GM12878 (cell line): ENCODE measurements around the gene RAB13. TPM values are rescaled to one million over a fixed set of nuclear protein-coding genes. Genes with fewer than 3 reads are reported as not detected.

Source experiments
- GABPA ChIP-seq: IDR thresholded peaks from 2 replicates; pipeline ENCODE4 v1.6.1; 2014; ENCODE audit warnings: antibody characterized with exemption, low read depth, mild to moderate bottlenecking, inconsistent platforms
- HDGF ChIP-seq: fragments of 450-650 bp; IDR thresholded peaks from 2 replicates; pipeline ENCODE4 v1.6.1; 2016; ENCODE audit warnings: antibody characterized with exemption
- IKZF2 ChIP-seq, 2 experiments: fragments of 450-650 bp; IDR thresholded peaks; 2 replicates each; pipeline ENCODE4 v1.6.1; 2017; ENCODE audit warnings: mild to moderate bottlenecking in 2 of 2, moderate library complexity in 2 of 2
- JUNB ChIP-seq: IDR thresholded peaks from 2 replicates; pipeline ENCODE4 v1.6.1; 2016; ENCODE audit warnings: antibody characterized with exemption, mild to moderate bottlenecking
- MEF2B ChIP-seq: fragments of 450-650 bp; IDR thresholded peaks from 2 replicates; pipeline ENCODE4 v1.6.1; 2018; ENCODE audit warnings: mild to moderate bottlenecking, moderate library complexity; ENCODE audit not compliant: partially characterized antibody, poor library complexity, severe bottlenecking
- MTA2 ChIP-seq: fragments of 450-650 bp; IDR thresholded peaks from 2 replicates; pipeline ENCODE4 v1.6.1; 2016; ENCODE audit warnings: low read depth, mild to moderate bottlenecking, moderate library complexity
- NFXL1 ChIP-seq: fragments of 450-650 bp; IDR thresholded peaks from 2 replicates; pipeline ENCODE4 v1.6.1; 2017; ENCODE audit warnings: antibody characterized with exemption, mild to moderate bottlenecking, borderline replicate concordance
- NFYA ChIP-seq: IDR thresholded peaks from 2 replicates; pipeline ENCODE4 v1.6.1; 2011; ENCODE audit warnings: low read depth, mild to moderate bottlenecking, low read length, improper control_type of control experiment, borderline replicate concordance
- NFYB ChIP-seq: IDR thresholded peaks from 2 replicates; pipeline ENCODE4 v1.6.1; 2011; ENCODE audit warnings: low read depth, mild to moderate bottlenecking, low read length, improper control_type of control experiment, moderate library complexity; ENCODE audit not compliant: insufficient read depth
- PAX5 ChIP-seq: IDR thresholded peaks from 2 replicates; pipeline ENCODE4 v1.6.1; 2011; ENCODE audit warnings: low read depth, low read length, borderline replicate concordance
- POLR2A ChIP-seq: IDR thresholded peaks from 2 replicates; pipeline ENCODE4 v1.6.1; 2011; ENCODE audit warnings: low read depth, mild to moderate bottlenecking, low read length
- POLR2AphosphoS5 ChIP-seq: IDR thresholded peaks from 2 replicates; pipeline ENCODE4 v1.6.1; 2011; ENCODE audit warnings: mild to moderate bottlenecking, low read length, inconsistent platforms
- SMC3 ChIP-seq: IDR thresholded peaks from 2 replicates; pipeline ENCODE4 v1.6.1; 2011; ENCODE audit warnings: low read length, improper control_type of control experiment, borderline replicate concordance
- SP1 ChIP-seq: IDR thresholded peaks from one replicate; pipeline ENCODE4 v1.6.1; 2011; ENCODE audit warnings: low read depth, low read length
- TCF7 ChIP-seq: IDR thresholded peaks from 2 replicates; pipeline ENCODE4 v1.6.1; 2014; ENCODE audit warnings: antibody characterized with exemption, borderline replicate concordance
- ZBED1 ChIP-seq: IDR thresholded peaks from 2 replicates; pipeline ENCODE4 v1.6.1; 2016; ENCODE audit warnings: borderline replicate concordance
- ZSCAN29 ChIP-seq: fragments of 450-650 bp; IDR thresholded peaks from 2 replicates; pipeline ENCODE4 v1.6.1; 2017; ENCODE audit warnings: mild to moderate bottlenecking, moderate library complexity
- polyA plus RNA-seq, 11 experiments: library from polyadenylated mRNA; depleted of rRNA in 4 of 11; unstranded in 6 of 11; stranded (reverse) in 5 of 11; fragments of >200 nt; fragmentation: Nextera tagmentation in 4 of 11; fragmentation: Illumina TruSeq in 1 of 11; extraction: Ambion mirVana in 4 of 11; extraction: Trizol in 1 of 11; gene quantifications; 1 replicate in 1 of 11; 2 replicates in 10 of 11; pipeline versions ENCODE4 v1.2.1 to v1.2.3, GENCODE V29; 2011 to 2016; ENCODE audit warnings: inconsistent platforms in 2 of 11, missing spikeins in 2 of 11, low read depth in 1 of 11
- total RNA-seq, 4 experiments: library from RNA; depleted of rRNA in 3 of 4; stranded (reverse); fragments of >200 nt in 3 of 4; fragmentation: Illumina TruSeq in 1 of 4; extraction: Trizol in 1 of 4; gene quantifications; 2 replicates each; pipeline versions ENCODE4 v1.2.1 to v1.2.3, GENCODE V29; 2013 to 2021
- TF ChIP-seq, protein P1 (sequence below): IDR thresholded peaks from 2 replicates; pipeline ENCODE4 v1.6.1; 2011; ENCODE audit warnings: low read depth, mild to moderate bottlenecking, low read length, moderate library complexity, borderline replicate concordance; ENCODE audit errors: extremely low read depth
- TF ChIP-seq, protein P2 (sequence below): IDR thresholded peaks from 2 replicates; pipeline ENCODE4 v1.6.1; 2011; ENCODE audit warnings: mild to moderate bottlenecking, low read depth, low read length, moderate library complexity; ENCODE audit not compliant: insufficient replicate concordance
- TF ChIP-seq, protein P3 (sequence below): fragments of 450-650 bp; IDR thresholded peaks from 2 replicates; pipeline ENCODE4 v1.6.1; 2017; ENCODE audit warnings: low read depth, mild to moderate bottlenecking, moderate library complexity
- TF ChIP-seq, protein P4 (sequence below): fragments of 450-650 bp; IDR thresholded peaks from 2 replicates; pipeline ENCODE4 v1.6.1; 2017; ENCODE audit warnings: mild to moderate bottlenecking, moderate library complexity
- TF ChIP-seq, protein P5 (sequence below): fragments of 450-650 bp; IDR thresholded peaks from 2 replicates; pipeline ENCODE4 v1.6.1; 2016; ENCODE audit warnings: mild to moderate bottlenecking

Gene RAB13
- total and polyA plus RNA-seq, 10 of the 15 experiments (the other 5 are each of a cell fraction or from before 2014, with no cell fraction given): 0.75 to 30.7 (median 15.9) TPM

DNA sequence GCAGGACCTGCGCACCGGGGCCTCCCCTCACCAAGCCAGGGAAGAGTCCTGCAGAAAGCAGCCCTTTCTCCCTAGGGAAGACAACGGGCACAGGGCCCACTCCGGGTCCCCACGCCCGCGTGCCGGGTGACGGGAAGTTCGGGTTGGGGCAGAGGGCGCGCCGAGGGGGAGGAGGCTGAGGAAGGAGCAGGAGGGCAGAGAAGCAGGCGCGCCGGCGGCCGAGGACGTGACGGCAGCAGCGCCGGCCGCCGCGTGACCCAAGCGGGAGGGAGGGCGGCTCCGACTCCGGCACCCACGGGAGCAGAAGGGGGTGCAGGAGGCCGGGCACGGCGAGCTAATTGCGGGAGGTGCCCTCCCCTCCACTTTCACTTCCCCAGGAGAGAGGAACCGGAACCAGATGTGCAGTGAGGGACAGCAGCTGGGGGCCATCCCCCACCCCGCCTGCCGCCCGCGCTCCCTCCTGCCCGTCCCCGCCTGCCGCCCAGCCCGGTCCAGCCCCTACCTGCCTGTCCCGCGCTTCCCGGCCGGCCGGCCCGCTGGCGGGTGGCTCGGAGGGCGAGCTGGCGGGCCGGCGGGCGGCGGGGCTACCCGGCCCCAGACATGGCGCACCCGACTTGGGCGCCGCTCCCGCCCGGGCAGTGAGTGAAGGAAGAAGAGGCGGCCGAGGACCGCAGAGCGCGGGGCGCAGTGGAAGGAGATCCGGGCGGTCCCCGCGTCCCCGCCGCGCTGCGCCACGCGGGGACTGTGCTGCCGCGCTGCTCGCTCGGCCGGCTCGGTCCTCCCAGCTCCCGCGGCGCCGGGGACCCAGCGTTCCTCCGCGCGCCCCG, 40.1 kb downstream of the RAB13 start (continued):
- TF ChIP-seq, protein P1, sequence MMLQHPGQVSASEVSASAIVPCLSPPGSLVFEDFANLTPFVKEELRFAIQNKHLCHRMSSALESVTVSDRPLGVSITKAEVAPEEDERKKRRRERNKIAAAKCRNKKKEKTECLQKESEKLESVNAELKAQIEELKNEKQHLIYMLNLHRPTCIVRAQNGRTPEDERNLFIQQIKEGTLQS: no peak
- TF ChIP-seq IKZF2 (IDR thresholded peaks at IDR 0.05) (peak; percentile 55 to 72; a peak in 3 of 4 replicates), MTA2 (peak; percentile 44; the same call in 1 of the 2 replicates), SP1 (peak; percentile 65), HDGF (peak; percentile 81; the same call in 1 of the 2 replicates), MEF2B (peak; percentile 67), NFYA (no peak), NFYB (no peak), ZBED1 (peak; percentile 62; the same call in 1 of the 2 replicates), TCF7 (no peak), ZSCAN29 (0 out of 2 replicates have a peak, but pooled peaks have one; percentile 33), JUNB (no peak), GABPA (peak; percentile 78; the same call in 1 of the 2 replicates), POLR2A (peak; percentile 72), NFXL1 (0 out of 2 replicates have a peak, but pooled peaks have one; percentile 40), POLR2AphosphoS5 (peak; percentile 63), PAX5 (peak; percentile 88), SMC3 (0 out of 2 replicates have a peak, but pooled peaks have one; percentile 3)
- TF ChIP-seq, protein P2, sequence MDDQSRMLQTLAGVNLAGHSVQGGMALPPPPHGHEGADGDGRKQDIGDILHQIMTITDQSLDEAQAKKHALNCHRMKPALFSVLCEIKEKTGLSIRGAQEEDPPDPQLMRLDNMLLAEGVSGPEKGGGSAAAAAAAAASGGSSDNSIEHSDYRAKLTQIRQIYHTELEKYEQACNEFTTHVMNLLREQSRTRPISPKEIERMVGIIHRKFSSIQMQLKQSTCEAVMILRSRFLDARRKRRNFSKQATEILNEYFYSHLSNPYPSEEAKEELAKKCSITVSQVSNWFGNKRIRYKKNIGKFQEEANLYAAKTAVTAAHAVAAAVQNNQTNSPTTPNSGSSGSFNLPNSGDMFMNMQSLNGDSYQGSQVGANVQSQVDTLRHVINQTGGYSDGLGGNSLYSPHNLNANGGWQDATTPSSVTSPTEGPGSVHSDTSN: peak; percentile 78
- TF ChIP-seq, protein P3, sequence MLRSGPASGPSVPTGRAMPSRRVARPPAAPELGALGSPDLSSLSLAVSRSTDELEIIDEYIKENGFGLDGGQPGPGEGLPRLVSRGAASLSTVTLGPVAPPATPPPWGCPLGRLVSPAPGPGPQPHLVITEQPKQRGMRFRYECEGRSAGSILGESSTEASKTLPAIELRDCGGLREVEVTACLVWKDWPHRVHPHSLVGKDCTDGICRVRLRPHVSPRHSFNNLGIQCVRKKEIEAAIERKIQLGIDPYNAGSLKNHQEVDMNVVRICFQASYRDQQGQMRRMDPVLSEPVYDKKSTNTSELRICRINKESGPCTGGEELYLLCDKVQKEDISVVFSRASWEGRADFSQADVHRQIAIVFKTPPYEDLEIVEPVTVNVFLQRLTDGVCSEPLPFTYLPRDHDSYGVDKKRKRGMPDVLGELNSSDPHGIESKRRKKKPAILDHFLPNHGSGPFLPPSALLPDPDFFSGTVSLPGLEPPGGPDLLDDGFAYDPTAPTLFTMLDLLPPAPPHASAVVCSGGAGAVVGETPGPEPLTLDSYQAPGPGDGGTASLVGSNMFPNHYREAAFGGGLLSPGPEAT: peak; percentile 69
- TF ChIP-seq, protein P4, sequence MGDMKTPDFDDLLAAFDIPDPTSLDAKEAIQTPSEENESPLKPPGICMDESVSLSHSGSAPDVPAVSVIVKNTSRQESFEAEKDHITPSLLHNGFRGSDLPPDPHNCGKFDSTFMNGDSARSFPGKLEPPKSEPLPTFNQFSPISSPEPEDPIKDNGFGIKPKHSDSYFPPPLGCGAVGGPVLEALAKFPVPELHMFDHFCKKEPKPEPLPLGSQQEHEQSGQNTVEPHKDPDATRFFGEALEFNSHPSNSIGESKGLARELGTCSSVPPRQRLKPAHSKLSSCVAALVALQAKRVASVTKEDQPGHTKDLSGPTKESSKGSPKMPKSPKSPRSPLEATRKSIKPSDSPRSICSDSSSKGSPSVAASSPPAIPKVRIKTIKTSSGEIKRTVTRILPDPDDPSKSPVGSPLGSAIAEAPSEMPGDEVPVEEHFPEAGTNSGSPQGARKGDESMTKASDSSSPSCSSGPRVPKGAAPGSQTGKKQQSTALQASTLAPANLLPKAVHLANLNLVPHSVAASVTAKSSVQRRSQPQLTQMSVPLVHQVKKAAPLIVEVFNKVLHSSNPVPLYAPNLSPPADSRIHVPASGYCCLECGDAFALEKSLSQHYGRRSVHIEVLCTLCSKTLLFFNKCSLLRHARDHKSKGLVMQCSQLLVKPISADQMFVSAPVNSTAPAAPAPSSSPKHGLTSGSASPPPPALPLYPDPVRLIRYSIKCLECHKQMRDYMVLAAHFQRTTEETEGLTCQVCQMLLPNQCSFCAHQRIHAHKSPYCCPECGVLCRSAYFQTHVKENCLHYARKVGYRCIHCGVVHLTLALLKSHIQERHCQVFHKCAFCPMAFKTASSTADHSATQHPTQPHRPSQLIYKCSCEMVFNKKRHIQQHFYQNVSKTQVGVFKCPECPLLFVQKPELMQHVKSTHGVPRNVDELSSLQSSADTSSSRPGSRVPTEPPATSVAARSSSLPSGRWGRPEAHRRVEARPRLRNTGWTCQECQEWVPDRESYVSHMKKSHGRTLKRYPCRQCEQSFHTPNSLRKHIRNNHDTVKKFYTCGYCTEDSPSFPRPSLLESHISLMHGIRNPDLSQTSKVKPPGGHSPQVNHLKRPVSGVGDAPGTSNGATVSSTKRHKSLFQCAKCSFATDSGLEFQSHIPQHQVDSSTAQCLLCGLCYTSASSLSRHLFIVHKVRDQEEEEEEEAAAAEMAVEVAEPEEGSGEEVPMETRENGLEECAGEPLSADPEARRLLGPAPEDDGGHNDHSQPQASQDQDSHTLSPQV: peak; percentile 59; the same call in 1 of the 2 replicates
- TF ChIP-seq, protein P5, sequence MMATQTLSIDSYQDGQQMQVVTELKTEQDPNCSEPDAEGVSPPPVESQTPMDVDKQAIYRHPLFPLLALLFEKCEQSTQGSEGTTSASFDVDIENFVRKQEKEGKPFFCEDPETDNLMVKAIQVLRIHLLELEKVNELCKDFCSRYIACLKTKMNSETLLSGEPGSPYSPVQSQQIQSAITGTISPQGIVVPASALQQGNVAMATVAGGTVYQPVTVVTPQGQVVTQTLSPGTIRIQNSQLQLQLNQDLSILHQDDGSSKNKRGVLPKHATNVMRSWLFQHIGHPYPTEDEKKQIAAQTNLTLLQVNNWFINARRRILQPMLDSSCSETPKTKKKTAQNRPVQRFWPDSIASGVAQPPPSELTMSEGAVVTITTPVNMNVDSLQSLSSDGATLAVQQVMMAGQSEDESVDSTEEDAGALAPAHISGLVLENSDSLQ: peak; percentile 90
